HFFc6 (cell line): ENCODE data around the gene LDOC1. TPM values are rescaled to one million over a fixed set of nuclear protein-coding genes. Genes with fewer than 3 reads are reported as not detected.

ENCODE experiments used
- DNase-seq: peaks from one replicate; pipeline ENCODE4 v3.0.0-alpha.2; 2018
- H3K27ac Mint-ChIP-seq: 2 replicates; pipeline ENCODE4 v1.8.0; 2020; ENCODE audit warnings: mild to moderate bottlenecking, mixed read lengths
- H3K27me3 Mint-ChIP-seq: 2 replicates; pipeline ENCODE4 v1.8.0; 2021; ENCODE audit warnings: mild to moderate bottlenecking, moderate library complexity, mixed read lengths; ENCODE audit not compliant: insufficient read depth
- H3K36me3 Mint-ChIP-seq: 2 replicates; pipeline ENCODE4 v1.8.0; 2021; ENCODE audit warnings: low read depth, mixed read lengths
- H3K4me1 Mint-ChIP-seq: 2 replicates; pipeline ENCODE4 v1.8.0; 2020; ENCODE audit warnings: low read depth, mixed read lengths
- H3K4me3 Mint-ChIP-seq: 2 replicates; pipeline ENCODE4 v1.8.0; 2020; ENCODE audit warnings: mild to moderate bottlenecking, moderate library complexity, mixed read lengths
- H3K9me3 Mint-ChIP-seq: 2 replicates; pipeline ENCODE4 v1.8.0; 2020; ENCODE audit warnings: mild to moderate bottlenecking, mixed read lengths
- total RNA-seq, 6 experiments: library from RNA; stranded (reverse); fragmentation: NEBNext Ultra II Directional; extraction: Animal tissue kit (Norgen Biotek cat#: 25700); gene quantifications; 2 replicates in 1 of 6; 3 replicates in 5 of 6; pipeline ENCODE4 v1.2.3, GENCODE V29; 2021
- TF ChIP-seq, protein P1 (sequence below): fragments of 200-600 bp; sonication (generic); IDR thresholded peaks from 2 replicates; pipeline ENCODE4 v1.5.0; 2021; ENCODE audit warnings: antibody characterized with exemption, mild to moderate bottlenecking

The LDOC1 gene
- total RNA-seq, 6 experiments from 2014 or later: 13.1 to 94.8 (median 17.2) TPM

DNA sequence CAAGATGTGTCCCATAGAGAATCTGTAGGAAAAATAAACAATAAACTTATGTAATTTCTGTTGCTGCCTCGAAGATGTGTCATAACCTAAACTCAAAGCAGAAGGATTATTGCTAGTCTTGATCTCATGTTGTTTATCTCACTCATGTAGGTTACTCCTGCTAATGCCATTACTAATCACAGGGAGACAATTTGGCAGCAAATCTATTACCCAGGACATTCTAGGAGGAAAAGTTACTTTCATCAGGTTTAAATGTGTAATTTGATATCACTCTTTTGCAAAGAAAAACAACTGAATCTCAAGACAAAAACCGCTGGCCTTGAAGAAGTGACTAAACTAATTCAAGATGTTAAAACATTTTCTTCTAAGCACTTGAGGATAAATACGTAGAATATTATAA lies 34.0 kb downstream of the LDOC1 start:
- Mint-ChIP-seq H3K27ac (no peak overlapping the region), H3K4me3 (no peak overlapping the region), H3K9me3 (no peaks in the 10 kb centered on the region), H3K4me1 (no peaks in the 10 kb centered on the region), H3K36me3 (no peaks in the 10 kb centered on the region), H3K27me3 (peaks cover 2% of the 10 kb centered on the region)
- TF ChIP-seq, protein P1, sequence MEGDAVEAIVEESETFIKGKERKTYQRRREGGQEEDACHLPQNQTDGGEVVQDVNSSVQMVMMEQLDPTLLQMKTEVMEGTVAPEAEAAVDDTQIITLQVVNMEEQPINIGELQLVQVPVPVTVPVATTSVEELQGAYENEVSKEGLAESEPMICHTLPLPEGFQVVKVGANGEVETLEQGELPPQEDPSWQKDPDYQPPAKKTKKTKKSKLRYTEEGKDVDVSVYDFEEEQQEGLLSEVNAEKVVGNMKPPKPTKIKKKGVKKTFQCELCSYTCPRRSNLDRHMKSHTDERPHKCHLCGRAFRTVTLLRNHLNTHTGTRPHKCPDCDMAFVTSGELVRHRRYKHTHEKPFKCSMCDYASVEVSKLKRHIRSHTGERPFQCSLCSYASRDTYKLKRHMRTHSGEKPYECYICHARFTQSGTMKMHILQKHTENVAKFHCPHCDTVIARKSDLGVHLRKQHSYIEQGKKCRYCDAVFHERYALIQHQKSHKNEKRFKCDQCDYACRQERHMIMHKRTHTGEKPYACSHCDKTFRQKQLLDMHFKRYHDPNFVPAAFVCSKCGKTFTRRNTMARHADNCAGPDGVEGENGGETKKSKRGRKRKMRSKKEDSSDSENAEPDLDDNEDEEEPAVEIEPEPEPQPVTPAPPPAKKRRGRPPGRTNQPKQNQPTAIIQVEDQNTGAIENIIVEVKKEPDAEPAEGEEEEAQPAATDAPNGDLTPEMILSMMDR: no peak
- no peak for DNase-seq

DNA sequence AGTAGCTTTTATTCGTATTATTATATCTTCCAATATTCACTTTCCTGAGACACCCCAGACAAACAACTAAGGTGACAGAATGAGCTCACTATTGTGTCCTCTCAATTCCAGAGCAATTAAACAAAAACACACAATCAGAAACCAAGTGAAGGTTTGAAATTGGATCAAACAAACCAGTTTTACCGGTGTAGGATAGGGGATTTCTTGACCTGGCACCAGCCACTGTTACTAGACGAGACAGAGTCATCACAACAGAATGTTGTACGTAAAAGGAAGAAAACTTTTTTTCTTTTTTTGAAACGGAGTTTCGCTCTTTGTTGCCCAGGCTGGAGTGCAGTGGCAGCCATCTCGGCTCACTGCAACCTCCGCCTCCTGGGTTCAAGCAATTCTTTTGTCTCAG lies 43.7 kb downstream of the LDOC1 start:
- Mint-ChIP-seq H3K36me3 (no peaks in the 10 kb centered on the region), H3K4me1 (no peaks in the 10 kb centered on the region), H3K27me3 (no peaks in the 10 kb centered on the region; the same call in 1 of the 2 replicates), H3K9me3 (no peaks in the 10 kb centered on the region), H3K27ac (no peak overlapping the region), H3K4me3 (no peak overlapping the region)
- TF ChIP-seq, protein P1: no peak
- no peak for DNase-seq

GRCh38 chrX:141127146-141127545 lies 49.8 kb downstream of the LDOC1 start:
- Mint-ChIP-seq H3K4me3 (no peak overlapping the region), H3K9me3 (no peaks in the 10 kb centered on the region), H3K4me1 (no peaks in the 10 kb centered on the region), H3K27me3 (no peaks in the 10 kb centered on the region), H3K36me3 (no peaks in the 10 kb centered on the region), H3K27ac (no peak overlapping the region)
- TF ChIP-seq, protein P1: no peak
- DNase-seq: no peak

Other genes starting within 250 kb of the LDOC1 start
- gene SPANXB1, start 174.5 kb downstream of the LDOC1 start, total RNA-seq: 10 to 100 TPM in 1 of 6 experiments, 1 to 10 TPM in 3, not detected in 2; 4.4 to 10.7 (median 7.2) TPM
- gene SPANXC, start 65.4 kb upstream of the LDOC1 start, total RNA-seq: 100 to 1,000 TPM in 3 of 6 experiments, 10 to 100 TPM in 1, 1 to 10 TPM in 1, not detected in 1; 1.2 to 317 (median 118) TPM